T47D (cell line): Measurements from ENCODE around the gene BORCS6.

Source experiments
- DNase-seq, 2 experiments: peaks; one replicate each; pipeline versions ENCODE4 v3.0.0 to v3.0.0-alpha.2; 2011 to 2012; ENCODE audit warnings: low read depth in 1 of 2, low spot score in 1 of 2
- JUND ChIP-seq: IDR thresholded peaks from 2 replicates; pipeline ENCODE4 v1.6.1; 2012; ENCODE audit warnings: low read depth
- in situ Hi-C: cut with HindIII; loops from 2 replicates; pipeline ENCODE4 v1.10.0; 2016; ENCODE audit warnings: low sequenced_read_pairs, low pct_unique_long_range_greater_than_20kb

BORCS6 gene

GRCh38 chr17:8145811-8146210 is 44.2 kb downstream of the BORCS6 start:
- DNase-seq: no peak
- TF ChIP-seq JUND: no peak
- in situ Hi-C loops: no loop called here

DNA sequence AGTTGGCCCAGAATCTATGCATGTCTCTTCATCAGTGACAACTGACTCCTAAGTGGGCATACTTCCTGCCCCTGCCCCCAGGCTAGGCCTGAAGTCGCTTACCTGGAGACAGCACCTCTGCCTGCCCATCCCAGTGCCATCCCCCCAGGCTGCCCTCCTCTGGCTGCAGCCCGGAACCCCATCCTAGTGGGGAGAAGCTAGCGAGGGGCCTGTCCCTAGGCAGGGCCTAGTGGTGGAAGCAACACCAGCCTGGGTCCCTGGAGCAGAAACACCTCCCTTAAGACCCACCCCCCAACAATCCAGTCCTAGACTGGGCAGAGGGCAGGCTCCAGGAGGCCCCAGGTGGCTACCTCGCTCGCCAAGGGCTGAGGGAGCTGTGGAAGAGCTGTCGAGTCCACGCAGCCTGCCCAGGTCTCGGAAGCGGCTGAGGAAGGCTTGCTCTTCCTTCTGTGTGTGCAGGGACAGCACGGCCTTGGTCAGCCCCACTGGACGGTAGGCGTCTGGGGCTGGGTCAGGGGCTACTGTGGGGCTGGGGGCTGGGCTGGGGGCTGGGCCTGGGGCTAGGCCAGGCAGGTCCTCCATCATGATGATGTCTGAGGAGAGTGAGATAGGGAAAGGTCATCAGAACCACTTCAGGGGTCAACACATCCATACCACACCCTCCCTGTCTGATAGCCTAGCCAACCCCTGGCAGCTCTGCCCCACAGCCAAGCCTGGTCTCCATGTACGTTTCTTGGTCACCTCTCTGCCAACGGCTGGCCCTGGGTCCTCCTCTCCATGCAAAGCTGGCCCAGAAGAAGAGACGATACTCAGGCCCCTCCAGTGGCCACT is 45.4 kb downstream of the BORCS6 start:
- in situ Hi-C loops: no loop called here
- no peak for TF ChIP-seq JUND
- DNase-seq: no peak

- in situ Hi-C loops: no loop called here
- TF ChIP-seq JUND: no peak
These were observed 46.2 kb downstream of the BORCS6 start for GRCh38 chr17:8143581-8144400.

DNA sequence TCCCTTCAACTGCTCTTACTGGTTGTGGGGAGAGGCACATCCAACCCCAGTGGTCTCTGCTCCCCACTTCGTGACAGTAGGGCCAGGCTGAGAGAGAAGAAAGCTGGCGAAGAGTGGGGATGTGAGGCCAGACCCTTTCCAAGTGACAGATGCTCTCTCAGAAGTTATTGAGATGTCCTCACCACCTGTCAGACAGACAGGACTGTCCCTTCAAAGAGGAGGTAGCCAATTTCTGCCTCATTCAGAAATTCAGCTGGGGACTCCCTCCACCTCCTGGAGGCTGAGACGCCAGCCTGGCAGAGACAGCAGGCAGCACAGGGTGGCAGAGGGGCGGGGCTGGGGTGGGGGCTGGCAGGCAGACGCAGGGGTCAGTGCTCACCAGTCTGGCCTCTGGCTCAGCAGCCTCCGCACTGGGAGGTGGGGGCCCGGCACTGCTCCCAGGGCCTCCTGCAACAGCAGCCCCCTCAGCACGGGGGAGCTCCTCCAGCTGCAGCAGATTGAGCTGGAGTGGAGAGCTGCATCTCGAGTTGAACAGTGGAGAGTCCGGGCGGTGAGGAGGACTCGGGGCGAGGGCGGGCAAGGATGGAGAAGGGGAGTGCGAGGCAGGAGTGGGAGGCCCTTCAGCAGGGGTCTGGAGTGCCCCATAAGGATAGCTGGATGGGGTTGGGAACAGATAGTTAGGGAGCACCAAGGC is 46.9 kb downstream of the BORCS6 start:
- in situ Hi-C loops: no loop called here
- DNase-seq: no peak
- no peak for TF ChIP-seq JUND

More at GRCh38 chr17:8143581-8144400, 46.2 kb downstream of the BORCS6 start:
- DNase-seq: no peak

DNA sequence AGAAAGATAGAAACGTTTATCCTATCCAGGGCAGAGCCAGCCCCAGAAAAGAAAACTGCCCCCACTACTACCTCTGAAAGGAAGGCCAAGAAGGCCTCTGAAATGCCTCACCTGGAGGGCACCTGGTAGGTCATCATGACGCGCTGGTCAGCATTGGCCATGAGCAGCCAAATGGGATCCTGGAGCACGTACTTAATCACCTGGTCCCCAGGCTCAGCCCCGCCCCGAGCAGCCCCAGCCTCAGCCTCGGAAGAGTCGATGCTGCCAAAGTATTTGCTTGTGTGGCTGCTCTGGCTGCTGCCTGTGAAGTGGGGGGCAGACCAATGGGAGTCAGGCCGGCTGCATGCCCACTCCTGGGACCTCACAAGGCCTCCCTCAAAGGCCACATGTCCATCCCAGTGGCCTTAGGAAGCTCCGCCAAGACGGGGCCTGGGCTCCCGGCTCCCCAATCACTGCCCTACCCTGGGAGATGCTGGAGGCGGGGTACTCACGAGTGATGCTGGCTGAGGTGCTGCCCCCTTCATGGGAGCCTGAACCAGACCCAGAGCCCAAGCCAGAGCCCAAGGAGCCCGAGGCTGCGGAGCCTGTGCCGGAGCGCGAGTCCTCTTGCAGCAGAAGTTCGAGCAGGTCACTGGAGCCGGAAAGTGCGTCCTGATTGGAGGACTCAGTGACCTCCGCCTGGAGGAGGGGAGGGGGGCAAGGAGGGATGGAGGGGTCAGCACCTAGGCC is 47.7 kb downstream of the BORCS6 start:
- DNase-seq: no peak
- in situ Hi-C loops: no loop called here
- no peak for TF ChIP-seq JUND

DNA sequence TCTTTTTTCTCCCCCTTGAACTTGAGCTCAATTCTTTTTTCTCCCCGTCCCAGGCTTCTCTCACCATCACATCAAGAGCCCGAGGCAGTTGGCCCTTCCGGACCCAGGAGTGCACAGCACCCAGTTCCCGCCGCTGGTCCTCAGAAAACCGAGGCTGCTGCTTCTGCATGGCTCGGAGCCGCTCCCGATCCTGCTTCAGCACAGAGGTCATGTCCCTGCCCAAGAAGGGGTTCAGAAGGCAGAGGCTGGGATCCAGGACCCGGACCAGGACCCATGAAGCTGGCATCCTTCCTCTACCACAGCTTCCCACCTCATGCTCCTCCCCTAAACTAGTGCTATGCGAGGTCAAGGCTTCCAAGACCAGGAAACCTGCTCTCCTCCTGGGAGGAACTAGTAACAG is 48.2 kb downstream of the BORCS6 start:
- in situ Hi-C loops: no loop called here

GRCh38 chr17:8141045-8141444 is 48.9 kb downstream of the BORCS6 start:
- no peak for TF ChIP-seq JUND
- in situ Hi-C loops: no loop called here
- no peak for DNase-seq

More for the DNA sequence above, 48.2 kb downstream of the BORCS6 start:
- no peak for DNase-seq
- no peak for TF ChIP-seq JUND

DNA sequence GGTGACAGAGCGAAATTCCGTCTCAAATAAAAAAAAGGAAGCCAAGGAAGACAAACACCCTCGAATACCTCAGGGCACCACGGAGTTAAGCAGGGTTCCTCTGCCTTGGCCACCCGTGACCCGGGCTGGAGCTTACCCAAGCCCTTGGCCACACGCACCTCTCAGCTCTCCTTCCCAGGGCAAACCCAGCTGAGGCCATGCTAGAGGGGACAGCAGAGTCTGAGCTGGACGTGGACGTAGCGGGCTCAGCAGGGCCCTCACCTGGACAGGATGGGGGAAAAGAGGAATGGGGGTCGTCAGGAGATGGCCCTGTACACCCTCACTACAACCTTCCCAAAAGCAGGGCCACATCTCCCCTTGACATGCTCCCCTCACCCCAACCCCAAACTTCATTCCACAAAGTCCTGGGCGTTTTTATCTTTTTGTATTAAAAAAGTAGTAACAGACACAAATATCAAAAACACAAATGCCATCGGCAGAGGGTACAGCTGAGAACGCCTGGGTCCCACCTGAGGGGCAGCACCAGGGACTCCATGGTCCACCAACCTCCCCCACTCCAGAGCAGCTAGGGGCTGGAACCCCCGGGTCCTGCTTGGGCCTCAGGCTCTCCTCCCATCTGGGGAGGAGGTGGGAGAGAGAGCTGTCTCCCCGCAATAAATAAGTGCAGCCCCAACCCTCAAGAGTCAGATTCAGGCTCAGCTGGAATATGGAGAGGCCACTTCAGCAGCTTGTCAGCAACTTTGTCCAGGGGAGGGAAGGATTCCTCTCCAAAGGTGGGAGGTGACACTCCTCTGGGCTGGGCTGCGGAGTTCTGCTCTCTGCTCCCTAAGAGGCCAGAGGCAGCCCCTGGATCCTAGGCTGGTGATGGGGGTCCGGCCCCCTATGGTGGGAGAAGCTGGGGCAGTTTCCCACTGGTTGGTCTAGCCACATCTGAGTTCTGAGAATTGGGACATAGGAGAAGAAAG is 49.6 kb downstream of the BORCS6 start:
- no peak for DNase-seq
- in situ Hi-C loops: no loop called here
- TF ChIP-seq JUND: no peak

DNA sequence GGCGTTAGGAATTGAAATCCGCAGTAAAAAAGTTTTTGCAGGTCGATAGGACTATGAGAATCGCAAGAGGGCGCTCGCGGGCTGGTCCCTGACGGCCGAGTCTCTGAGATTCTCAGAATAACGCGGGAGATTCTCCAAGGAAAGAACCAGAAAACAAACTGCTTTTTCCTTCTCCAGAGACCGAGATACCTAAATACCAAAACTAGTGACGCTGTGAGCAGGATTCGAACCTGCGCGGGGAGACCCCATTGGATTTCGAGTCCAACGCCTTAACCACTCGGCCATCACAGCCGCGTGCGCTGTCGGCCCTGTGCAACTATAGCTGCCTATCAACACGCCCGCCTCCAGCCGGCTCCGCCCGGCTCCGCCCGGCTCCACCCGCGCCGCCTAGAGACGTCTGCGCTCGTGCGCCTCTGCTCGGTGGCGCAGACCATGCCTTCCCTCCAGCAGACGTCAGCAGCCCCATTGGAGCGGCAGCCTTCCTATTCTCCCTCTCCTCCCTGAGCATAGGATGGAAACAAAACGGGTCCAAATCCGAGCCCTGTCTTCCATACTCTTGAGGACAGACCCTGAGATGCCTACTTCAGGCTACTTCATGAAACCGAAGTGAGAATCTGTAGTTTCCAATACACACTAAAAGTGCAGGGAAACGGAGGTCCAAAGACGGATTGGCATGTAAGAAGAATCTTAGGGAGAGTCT is 51.2 kb downstream of the BORCS6 start:
- in situ Hi-C loops: no loop called here
- peak; percentile 69 to 97 for DNase-seq
- TF ChIP-seq JUND: no peak

GRCh38 chr17:8138374-8138671 is 51.7 kb downstream of the BORCS6 start:
- DNase-seq: no peak
- no peak for TF ChIP-seq JUND
- in situ Hi-C loops: no loop called here
